GM12801 (cell line): ENCODE data around the gene NEUROD2.

Source experiments
- TF ChIP-seq, protein P1 (sequence below): IDR thresholded peaks from one replicate; pipeline ENCODE4 v1.5.1; 2011; ENCODE audit warnings: control low read depth; ENCODE audit not compliant: insufficient read length; ENCODE audit errors: extremely low read depth

Gene NEUROD2

DNA sequence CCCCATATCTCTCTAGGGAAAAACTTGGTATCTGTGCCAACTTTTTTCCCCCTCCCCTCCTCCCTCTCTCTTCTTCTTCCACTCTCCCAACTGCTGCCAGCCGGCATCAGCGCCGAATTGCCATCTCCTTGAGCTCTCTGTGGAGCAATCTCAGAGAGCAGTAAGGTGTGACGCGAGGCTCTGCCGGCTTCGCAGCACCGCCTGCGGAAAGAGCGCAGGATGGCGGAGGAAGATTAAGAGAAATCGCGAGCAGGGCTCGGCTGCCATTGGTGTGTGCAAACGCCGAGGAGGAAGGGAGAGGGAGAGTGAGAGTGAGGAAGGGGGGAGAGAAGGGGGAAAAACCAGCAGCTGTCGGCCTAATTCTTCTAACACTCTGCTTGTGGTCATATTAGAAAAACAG, 44.2 kb downstream of the NEUROD2 start:
- TF ChIP-seq, protein P1, sequence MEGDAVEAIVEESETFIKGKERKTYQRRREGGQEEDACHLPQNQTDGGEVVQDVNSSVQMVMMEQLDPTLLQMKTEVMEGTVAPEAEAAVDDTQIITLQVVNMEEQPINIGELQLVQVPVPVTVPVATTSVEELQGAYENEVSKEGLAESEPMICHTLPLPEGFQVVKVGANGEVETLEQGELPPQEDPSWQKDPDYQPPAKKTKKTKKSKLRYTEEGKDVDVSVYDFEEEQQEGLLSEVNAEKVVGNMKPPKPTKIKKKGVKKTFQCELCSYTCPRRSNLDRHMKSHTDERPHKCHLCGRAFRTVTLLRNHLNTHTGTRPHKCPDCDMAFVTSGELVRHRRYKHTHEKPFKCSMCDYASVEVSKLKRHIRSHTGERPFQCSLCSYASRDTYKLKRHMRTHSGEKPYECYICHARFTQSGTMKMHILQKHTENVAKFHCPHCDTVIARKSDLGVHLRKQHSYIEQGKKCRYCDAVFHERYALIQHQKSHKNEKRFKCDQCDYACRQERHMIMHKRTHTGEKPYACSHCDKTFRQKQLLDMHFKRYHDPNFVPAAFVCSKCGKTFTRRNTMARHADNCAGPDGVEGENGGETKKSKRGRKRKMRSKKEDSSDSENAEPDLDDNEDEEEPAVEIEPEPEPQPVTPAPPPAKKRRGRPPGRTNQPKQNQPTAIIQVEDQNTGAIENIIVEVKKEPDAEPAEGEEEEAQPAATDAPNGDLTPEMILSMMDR = no peak

DNA sequence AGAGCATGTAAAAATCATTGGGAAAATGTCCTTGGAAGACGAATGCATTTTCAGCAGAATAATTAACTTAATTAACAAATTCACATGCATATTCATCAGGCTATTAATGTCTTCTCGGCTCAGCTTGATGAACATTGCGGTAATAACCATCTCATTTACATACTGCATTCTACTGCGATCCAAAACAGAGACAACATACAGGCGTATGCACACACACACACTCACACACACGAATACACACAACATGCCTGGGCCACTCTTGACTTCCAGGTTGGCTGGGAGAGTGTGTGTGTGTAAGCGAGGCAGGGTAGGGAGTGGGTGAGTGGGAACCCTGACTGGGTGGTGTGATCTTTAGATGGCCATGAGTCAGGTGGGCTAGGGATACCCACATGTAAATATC, 44.7 kb downstream of the NEUROD2 start:
- TF ChIP-seq, protein P1 = no peak

- TF ChIP-seq, protein P1 = no peak
Measured at GRCh38 chr17:39562395-39562794, 45.3 kb downstream of the NEUROD2 start.

- TF ChIP-seq, protein P1 = no peak
Measured at GRCh38 chr17:39556423-39556822, 51.3 kb downstream of the NEUROD2 start.

GRCh38 chr17:39555368-39555767, 52.4 kb downstream of the NEUROD2 start:
- TF ChIP-seq, protein P1 = no peak
